NCI-H1092 treated with DMSO at 0.1 percent for 48 hours (cell line): Measurements from ENCODE around the gene API5.
"Not testable (repeated sequence)": the region's sequence is repeated elsewhere in the genome, so short reads cannot be mapped to it uniquely, and the experiment has no call there.

Source experiments
- DNase-seq: peaks from one replicate; lab custom pipeline; 2025; lab: John Stamatoyannopoulos, UW

The API5 gene

DNA sequence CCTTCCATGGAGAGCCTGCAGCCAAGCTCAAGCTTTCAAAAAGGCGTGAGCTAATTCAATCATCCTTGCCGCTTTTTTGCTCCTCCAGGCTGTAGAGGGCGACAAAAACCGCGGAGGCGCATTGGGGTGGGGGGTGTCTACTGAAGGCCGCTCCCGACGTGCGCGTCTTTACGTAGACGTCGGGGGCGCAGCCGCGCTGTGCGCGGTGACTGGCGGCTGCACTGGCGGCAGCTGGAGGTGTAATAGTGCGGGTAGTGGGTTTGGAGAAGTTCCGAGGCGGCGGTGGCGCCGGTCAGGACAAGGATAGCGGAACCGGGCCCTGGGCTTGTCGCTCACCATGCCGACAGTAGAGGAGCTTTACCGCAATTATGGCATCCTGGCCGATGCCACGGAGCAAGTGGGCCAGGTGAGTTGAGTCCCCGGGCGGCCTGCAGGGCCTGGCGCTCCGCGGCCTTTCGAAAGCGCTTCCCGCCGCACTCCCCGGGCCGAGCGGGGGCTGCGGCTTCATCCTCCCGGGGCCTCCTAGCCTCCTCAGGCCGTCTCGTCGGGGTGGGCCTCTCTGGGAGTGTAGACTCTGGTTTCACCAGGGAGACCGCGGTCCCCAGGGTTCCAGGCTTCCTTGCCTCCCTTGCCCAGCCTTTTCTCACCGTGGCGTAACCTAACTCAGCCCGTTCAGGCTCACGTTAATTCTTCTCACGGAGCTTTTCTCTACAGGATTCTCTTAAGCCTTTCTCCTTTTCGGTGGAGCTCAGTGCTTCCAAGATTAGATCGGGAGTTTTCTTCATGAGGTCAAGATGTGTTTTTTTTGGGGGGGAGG lies at the start of gene API5:
API5 (plus strand) TSS at position 206 of the 817 bp plus-strand sequence; CDS start at position 338, 132 bp downstream.
- peak; percentile 95 for DNase-seq

DNA sequence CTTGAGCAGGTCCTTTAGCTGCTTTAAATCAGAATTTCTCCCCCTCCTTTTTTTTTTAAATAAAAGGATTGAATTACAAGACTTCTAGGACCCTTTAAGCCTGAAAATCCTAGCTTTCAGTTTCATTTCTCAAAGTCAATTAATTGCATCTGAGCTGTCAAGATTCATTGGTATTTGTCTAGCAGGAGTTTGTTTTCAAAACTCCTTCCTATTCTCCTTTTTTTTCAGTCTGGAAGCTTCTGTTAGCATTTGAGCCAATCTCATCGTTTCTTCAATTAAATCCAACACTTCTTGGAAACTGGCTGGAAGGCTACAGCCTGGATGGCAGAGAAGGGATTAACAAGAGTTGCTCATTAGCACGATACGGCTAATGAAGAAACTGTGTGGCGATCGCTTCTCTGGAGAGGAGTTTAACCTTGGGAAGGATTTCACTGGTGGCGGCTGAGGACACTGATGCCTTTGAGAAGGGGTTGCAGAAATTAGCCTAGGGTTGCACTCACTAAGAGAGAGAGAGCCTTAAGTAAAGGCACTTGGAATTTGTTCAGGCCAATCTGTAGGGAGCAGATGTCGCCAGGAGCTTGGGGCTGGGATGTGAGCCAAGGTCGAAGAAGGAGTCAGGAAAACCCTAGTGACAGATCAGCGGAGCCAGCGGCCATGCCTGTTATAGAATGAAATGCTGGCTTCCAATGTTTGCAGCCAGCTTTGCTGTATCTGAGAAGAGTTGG lies 43.8 kb upstream of the API5 start:
- DNase-seq: no peak

DNA sequence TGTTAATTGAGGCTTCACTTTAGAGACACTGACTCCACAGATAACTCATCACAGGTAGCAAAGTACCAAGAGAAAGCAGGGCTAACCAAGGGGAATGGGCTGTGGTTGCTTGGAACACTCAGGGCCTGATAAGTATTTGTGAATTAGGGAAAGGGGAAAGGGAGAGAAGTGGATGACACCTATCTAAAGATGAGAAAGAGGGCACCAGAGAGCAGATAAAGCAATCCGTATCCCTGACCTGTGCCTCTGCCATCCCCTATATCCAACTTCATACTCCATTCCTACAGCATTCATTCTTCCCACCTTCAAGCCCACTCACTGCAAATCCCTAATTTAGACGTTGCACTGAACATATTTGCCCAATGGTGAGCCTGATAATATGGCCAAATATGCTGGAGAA lies 43.0 kb upstream of the API5 start:
- DNase-seq: peak; percentile 10

DNA sequence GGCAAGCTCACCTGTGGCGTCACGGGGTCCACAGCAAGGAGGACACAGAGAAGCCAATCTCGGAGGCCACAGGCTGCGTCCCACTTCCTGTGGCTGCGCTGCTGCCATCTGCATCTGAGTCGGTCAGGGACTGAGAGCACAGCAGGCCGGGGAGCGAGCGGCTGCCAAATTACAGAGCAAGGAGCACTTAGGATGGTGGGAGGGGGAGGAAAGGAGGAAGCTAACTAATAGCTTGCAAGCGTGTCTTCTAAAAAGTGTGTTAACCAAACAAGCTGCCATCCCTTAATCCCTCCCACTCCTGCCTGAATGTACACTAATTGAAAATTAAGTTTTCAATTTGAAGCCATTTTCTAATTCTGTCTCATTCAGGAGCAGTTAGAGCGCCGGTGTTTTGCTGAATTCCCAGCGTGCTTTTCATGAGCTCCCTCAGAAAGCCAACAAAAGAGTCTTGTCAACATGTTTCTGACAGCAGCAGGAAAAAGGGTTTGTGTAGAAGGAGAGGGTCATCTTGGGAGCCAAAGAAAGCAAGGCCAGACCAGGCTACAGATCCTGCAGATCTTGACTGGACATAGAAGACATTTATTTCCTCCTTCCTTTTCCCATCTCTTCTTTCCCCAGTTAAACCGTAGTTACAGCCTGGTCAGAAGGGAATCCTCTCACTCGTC lies 42.4 kb upstream of the API5 start:
- DNase-seq: peak; percentile 10

DNA sequence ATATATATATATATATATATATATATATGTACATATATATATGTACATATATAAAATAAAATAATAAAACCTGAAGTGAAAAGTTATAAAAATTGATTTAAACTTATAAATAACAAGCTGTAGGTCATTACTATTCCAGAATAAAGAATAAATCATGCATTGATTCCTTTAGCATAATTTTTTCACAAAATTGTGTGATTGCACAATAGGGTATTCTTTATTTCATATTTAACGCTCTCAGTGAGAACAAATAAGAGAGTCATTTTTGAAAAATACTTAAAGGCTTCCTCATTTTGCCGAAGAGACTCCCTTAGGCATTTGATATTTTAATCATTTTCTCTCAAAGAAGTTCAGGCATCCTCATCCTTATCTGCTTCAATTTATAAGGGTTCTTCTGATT lies 41.3 kb upstream of the API5 start:
- DNase-seq: no peak

DNA sequence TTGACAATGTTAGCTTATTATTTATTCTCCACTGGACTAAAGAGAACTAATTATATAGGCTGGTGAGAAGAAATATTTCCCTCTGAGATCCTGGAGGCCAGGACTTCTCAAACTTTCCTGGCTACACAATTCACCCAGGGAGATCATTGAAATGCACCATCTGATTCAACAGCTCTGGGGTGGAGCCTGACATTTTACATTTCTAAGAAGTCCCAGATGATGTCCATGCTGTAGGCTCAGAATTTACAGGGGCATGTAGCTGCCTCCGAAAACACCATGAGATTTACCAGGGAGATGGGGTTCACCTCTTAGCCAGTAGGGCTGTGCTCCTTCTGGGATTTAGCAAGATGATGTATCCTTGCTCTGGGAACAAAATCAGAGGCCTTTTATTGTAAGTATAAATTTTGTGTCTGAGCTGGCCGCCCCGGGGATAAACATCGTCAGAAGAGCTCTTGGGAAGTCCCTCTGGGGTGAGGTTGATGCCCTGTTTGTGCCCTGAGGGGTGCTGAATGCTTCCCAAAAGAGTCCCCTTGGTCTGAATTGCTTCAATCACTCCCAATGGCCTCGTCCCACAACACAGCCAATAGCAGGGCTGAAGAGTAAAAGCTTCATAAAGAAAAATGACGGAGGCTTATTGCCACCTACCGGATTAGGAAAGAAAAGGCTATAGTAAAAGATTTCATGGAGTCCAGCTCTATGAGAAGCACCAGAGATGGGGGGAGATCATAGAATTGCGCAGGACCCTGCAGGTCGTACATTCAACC lies 33.4 kb upstream of the API5 start:
- peak; percentile 57 for DNase-seq

DNA sequence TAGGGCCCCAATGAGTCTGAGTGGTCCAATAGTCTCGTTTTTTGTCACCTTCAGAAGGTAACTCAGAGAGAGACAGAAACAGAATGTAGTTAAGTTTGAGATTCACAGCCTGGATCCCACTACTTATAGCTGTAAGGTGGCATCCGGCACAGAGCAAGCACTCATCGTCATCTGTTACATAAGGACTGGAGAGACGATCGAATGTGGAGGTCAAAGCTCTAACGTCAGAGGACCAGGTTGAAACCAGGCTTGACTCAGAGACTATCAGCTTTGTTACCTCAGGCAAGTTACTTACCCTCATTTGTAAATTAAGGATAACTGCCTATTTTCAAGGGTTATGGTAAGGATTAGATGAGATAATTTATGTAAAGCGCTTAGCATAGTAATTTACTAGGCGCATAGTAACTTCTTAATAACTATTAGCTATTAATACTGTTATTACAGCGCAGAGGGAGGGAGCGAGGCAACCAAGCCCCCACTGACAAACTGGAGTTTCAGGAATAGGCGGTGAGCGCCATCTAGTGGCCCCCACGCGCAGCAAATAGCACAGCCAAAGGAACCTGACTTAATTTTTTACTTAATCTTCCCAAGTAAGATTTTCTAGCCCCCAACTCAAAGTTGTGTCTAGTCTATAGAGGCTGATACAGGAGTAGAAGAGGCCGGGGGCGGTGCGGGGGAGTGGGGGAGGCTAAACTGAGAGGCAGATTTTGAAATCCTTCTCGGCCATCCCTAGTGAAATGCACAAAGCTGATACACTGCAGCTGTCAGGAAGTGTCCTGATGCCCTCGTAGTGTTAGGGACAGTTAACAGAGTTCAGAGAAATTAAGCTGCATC lies 29.0 kb upstream of the API5 start:
- DNase-seq: peak; percentile 23

DNA sequence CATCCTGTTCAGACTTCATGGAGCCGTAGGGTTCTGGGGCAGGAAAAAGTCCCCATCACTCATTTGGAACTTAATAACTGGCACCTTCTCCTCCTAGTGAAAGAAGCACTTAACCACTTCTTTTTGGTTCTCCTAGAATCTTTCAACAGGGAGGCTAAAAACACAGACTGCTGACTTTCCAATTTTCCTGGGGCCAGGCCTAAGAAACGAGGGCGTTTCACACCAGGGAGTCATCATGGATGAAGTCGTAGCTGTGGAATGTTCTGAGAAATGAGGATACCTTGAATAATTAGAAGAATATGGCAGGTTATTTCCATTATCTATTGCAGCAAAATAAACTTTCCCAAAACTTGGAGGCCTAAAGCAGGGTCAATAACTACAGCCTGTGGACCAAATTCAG lies 26.0 kb upstream of the API5 start:
- no peak for DNase-seq

DNA sequence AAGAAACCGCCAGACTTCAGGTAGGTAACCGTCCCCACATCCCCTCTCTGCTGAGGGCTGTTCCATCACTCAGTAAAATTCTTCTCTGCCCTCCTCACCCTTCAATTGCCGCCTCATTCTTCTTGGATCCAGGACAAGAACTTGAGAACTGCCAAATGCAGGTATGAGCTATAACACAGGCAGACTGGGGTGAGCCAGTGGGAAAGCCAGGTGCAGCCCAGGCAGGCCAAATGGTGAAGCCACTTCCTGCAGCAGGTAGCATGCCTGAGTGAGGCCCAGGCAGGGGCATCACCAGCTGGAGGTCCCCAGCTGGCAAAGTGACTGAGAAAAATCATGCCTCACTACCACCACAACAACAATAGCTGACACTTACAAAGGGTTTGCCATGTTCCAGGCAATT lies 22.4 kb upstream of the API5 start:
- DNase-seq: no peak

DNA sequence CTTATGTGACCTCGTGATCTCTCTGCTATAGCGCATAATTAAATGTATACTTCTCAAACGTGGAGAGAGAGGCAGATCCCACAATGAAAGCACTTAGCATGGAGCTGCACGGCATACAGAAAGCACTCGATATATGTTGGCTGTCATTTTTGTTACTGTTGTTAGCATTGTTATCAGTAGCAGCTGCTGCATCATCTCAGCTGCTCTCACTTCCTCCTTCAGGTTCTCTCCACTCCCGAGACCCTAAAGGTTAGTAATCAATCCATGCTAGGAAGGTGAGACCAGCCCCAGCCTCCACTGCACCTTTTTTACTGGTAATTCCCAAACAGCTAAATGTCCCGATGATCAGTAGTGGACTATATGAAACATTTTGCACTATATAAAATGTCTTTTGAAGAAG lies 13.4 kb upstream of the API5 start:
- DNase-seq: no peak

DNA sequence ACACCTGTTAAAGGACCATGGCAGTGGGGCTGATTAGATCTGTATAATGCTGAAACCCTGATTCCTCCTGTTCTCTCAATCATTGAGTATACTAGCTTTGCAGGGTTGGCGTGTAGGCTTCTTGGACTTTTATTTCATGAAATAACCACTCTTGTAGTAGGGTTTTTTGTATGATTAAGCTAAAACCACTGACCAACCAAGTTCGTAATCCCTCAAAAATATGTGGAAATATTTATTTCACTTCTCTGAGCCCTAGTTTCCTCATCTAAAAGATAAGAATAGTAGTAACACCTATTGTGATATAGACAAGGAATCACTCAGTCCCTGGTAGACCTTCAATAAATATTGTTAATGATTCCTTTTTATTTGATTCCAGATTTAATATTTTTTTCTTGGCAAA lies 4.2 kb downstream of the API5 start:
- DNase-seq: no peak

DNA sequence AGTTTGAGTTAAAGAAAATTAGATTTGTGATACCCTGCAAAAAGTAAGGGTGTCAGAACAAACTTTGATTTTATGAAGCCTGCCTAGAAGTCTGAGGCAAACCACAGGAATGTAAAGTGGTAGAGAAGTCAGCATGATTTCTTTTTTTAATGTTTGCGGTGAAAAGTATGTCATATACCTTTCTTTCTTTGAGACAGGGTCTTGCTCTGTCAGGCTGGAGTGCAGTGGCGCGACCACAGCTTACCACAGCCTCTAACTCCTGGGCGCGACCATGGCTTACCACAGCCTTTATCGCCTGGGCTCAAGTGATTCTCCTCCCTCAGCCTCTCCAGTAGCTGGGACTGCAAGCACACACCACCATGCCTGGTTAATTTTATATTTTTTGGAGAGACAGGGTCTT lies 4.7 kb downstream of the API5 start:
- no peak for DNase-seq

DNA sequence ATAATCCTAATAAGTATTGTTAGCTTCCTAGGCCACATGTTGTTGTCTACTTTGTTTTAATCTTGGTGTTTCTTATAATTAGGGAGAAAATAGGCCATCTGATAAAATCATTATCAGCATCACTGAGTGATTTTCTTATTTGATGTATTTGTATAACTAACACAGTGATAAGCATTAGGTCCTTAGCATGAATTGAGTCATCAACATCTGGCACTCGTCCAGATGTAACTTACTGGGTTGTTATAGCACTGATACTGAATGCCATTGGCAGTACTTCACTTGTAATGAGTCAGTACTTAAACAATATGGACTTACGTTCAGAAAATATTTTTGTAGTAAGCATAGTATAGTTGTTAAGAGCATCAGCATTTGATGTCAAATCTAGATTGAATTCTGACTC lies 16.2 kb downstream of the API5 start:
- no peak for DNase-seq

DNA sequence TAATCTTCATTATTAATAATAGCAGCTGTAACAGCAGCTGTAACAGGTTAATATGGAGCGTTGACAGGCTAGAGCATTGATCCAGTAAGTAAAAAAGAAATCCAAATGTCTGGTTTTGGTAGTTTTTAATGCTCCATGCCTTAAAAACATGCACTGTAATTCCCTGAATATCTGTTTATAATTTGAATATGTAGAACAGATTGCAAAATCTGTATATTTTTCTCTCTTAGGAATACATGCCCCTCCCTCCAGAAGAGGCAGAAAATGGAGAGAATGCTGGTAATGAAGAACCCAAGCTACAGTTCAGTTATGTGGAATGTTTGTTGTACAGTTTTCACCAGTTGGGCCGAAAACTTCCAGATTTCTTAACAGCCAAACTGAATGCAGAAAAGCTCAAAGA lies 16.7 kb downstream of the API5 start:
- no peak for DNase-seq

DNA sequence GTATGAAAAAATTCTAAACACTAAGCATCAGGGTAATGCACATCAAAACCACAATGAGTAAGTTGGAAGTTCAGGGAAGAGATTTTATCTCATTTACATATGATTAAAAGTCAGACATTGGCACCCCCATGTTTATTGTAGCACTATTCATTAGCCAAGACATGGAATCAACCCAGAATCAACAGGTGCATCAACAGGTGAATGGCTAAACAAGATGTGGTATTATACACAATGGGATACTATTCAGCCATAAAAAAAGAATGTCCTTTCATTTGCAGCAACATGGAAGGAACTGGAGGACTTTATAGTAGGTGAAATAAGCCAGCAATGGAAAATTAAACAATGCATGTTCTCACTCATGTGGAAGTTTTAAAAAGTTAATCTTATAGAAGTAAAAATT lies 29.4 kb downstream of the API5 start:
- DNase-seq: no peak

DNA sequence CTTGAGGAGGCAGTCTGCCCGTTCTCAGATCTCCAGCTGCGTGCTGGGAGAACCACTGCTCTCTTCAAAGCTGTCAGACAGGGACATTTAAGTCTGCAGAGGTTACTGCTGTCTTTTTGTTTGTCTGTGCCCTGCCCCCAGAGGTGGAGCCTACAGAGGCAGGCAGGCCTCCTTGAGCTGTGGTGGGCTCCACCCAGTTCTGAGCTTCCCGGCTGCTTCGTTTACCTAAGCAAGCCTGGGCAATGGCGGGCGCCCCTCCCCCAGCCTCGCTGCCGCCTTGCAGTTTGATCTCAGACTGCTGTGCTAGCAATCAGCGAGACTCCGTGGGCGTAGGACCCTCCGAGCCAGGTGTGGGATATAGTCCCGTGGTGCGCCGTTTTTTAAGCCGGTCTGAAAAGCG lies 39.6 kb downstream of the API5 start:
- DNase-seq: not testable (repeated sequence)

DNA sequence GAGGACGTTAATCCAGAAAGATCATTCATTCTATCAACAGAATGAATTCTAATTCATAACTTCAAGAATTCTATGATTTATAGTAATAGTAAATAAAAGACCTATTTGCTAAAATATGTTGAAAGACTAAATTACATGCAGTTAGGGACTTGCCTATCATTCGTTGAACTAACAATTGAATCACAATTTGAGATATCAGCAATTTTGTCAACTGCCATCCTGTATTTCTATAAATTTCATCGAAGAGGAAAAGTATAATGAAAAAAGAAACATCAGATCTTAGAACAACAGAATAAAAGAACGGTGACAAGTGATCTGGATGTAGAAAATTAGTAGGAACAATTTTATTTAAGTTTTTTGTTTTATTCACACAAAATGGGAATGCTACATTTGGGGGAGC lies 42.5 kb downstream of the API5 start:
- no peak for DNase-seq

DNA sequence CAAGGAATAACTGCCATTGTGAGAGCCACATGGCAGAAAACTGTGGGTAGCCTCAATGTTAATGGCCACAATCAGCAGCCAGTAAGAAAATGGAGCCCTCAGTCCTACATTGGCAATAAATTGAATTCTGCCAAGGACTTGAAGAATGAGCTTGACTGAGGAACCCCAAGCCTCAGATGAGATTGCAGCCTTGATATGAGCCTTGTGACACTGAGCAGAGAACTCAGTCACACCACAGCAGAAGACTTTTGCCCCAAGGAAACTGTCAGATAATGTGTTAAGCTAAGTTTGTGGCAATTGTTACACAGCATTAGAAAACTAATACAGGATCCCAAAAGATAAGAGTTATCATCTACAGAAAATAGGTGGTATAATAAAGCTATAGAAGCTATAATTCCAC lies 44.5 kb downstream of the API5 start:
- DNase-seq: no peak

DNA sequence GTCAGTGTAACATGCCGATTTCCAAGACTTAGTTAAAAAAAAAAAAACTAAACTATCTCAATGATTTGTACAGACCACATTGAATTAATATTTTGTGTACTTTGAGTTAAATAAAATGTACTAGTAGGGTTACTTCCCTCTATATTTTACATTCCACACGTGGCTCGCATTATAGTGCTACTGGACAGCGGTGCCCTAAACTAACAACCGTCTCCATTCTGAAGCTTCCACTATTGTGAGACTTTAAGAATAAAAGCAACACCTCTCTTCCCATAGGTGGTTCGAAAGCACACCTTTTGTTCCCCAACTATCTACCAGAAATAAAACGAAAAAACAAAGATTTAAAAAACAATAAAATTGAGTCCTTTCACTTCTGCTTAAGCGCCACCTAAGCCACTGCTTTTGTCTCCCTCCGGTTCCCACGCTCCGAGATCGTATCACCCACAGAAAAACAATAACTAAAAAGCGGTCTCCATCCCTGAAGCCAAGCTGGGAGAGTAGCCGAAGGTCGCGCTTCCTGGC lies 46.5 kb downstream of the API5 start:
- DNase-seq: peak; percentile 63

DNA sequence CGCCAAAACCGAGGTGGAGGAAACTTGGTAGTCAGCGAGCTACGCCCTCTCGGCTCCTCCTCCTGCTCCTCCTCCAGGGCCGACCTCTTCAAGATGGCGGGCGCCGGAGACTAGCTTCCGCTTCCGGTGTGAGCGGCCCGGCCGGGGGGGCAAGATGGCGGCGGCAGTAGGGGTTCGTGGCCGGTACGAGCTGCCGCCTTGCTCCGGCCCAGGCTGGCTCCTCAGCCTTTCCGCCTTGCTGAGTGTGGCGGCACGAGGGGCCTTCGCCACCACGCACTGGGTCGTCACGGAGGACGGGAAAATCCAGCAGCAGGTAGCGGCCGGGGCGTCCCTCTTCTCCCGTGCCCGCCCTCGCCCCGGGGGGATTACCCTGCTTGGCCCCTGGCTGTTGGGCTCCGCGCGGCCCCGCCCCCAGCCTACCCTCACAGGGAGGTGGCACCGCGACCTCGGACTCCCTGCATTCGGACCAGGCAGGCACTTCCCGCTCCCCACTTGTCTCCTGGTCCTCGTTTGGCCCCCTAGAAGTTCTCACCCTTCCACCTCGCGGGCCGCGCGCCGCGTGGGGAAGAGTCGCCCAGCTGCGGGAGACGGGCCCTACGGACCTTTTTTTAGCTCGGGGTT lies 47.1 kb downstream of the API5 start, which contains the start of gene TTC17:
TTC17 (plus strand) TSS at position 120 of the 621 bp plus-strand sequence; CDS start at position 155, 35 bp downstream.
- peak; percentile 94 for DNase-seq
